GM12865 (cell line): Measurements from ENCODE around the gene OR2Y1.
"Not testable (repeated sequence)": the region's sequence is repeated elsewhere in the genome, so short reads cannot be mapped to it uniquely, and the experiment has no call there.

Experiments used
- DNase-seq: peaks from one replicate; pipeline ENCODE4 v3.0.0; 2010; ENCODE audit warnings: low read depth
- H3K4me3 ChIP-seq: 2 replicates; pipeline ENCODE4 v1.5.1; 2011; ENCODE audit warnings: mild to moderate bottlenecking, low read depth, low read length, control low read depth
- CTCF ChIP-seq: IDR thresholded peaks from 2 replicates; pipeline ENCODE4 v1.5.1; 2011; ENCODE audit warnings: low read length, control low read depth, low read depth, inconsistent platforms; ENCODE audit not compliant: insufficient read depth; ENCODE audit errors: missing control alignments

OR2Y1 gene

DNA sequence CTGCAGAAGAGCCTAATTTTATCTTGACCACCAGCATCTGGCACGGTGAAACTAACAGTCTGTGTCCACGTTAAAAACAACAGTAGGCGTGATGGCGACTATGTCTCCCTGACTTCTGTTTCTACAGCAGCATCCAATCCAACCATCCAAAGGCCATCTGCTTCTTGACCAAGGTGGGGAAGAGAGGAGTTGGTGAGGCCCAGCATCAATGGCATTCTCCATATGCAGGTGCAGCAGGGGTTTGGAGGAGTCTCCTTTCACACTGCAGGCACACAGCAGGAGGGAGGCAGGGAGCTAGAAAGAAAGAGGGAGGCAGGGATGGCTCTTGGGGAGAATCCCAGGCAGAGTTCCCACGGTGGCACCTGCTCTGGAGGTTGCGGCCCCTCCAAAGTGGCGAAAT lies 35.8 kb upstream of the OR2Y1 start:
- no peak overlapping the region for H3K4me3 ChIP-seq
- DNase-seq = no peak
- no peak for TF ChIP-seq CTCF

DNA sequence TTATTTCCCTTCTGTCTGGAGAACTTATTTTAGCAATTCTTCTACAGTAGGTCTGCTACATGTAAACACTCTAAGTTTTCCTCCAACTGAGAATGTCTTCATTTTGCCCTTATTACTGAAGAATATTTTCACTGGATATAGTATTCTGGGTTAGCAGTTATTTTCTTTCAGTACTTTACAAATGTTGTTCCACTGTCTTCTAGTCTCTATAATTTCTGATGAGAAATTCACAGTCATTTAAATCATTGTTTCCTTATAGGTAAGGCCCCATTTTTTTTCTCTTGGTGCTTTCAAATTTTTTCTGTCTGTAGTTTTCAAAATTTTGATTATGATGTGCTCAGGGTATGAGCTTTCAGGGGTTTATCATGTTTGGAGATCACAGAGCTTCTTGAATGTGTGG lies 32.0 kb upstream of the OR2Y1 start:
- no peak for TF ChIP-seq CTCF
- DNase-seq = no peak
- no peak overlapping the region for H3K4me3 ChIP-seq

GRCh38 chr5:180769821-180770220 lies 30.0 kb upstream of the OR2Y1 start:
- no peak overlapping the region for H3K4me3 ChIP-seq
- TF ChIP-seq CTCF = no peak
- no peak for DNase-seq

DNA sequence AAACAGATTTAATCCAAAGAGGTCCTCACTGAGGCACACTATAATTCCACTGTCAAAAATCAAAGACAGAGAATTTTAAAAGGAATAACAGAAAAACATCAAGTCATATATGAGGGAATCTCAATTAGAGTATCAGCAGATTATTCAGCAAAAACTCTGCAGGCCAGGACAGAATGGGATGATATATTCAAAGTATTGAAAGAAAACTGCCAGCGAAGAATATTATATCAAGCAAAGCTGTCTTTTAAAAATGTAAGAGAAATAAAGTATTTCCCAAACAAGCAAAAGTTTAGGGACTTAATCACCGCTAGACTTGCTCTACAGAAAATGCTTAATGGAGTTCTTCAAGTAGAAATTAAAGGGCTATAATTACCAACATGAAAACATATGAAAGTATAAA lies 15.7 kb upstream of the OR2Y1 start:
- TF ChIP-seq CTCF = no peak
- no peak for DNase-seq
- H3K4me3 ChIP-seq = no peak overlapping the region

- no peak overlapping the region for H3K4me3 ChIP-seq
- DNase-seq = no peak
- TF ChIP-seq CTCF = no peak
These were observed 4.4 kb upstream of the OR2Y1 start for GRCh38 chr5:180744253-180744652.

DNA sequence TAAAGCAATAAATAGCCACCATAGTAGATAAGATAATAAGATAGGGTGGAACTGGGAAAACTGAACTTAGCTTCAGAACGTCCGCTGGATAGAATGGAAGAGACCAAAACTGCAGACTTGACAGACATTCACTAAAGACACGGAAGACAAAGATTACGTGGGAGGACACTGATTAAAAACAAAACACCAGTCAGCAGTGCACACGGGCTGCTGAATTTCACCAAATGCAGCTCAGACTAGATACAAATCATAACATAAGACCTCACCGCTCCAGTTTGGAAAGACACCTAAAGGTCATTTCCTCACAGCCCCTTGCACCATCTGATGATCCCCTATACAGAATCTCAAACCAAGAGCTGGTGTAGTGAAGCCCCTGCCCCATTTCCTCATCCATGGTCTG lies 2.9 kb upstream of the OR2Y1 start:
- no peak overlapping the region for H3K4me3 ChIP-seq
- no peak for TF ChIP-seq CTCF
- DNase-seq = no peak

- not testable (repeated sequence) for H3K4me3 ChIP-seq, DNase-seq
These were observed 1.1 kb upstream of the OR2Y1 start for GRCh38 chr5:180740953-180741352.

DNA sequence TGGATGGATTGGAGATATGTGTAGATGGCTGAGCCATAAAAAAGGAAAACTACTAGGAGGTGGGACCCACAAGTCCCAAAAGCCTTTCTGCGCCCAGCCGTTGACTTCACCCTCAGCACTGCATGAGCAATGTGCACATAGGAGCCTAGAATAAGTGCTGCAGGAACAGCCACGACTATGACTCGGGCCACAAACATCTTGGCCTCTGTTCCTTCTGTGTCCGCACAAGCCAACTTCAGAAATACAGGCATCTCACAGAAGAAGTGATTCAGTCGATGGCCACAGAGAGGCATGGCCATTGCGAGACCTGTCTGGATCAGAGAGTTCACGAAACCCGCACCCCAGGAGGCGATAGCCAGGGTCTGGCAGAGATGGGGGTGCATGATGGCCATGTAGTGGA lies 587 bp downstream of the OR2Y1 start:
- DNase-seq = no peak
- no peak for TF ChIP-seq CTCF
- no peak overlapping the region for H3K4me3 ChIP-seq
